ENCODE data around the gene PCDHGA3. TPM values are rescaled to one million over a fixed set of nuclear protein-coding genes. Genes with fewer than 3 reads are reported as not detected.

The PCDHGA3 gene
- 0.10 and 0.26 TPM in 2 replicates for polyA plus RNA-seq
- polyA minus RNA-seq, result 0.46 and 0.73 TPM in 2 replicates

DNA sequence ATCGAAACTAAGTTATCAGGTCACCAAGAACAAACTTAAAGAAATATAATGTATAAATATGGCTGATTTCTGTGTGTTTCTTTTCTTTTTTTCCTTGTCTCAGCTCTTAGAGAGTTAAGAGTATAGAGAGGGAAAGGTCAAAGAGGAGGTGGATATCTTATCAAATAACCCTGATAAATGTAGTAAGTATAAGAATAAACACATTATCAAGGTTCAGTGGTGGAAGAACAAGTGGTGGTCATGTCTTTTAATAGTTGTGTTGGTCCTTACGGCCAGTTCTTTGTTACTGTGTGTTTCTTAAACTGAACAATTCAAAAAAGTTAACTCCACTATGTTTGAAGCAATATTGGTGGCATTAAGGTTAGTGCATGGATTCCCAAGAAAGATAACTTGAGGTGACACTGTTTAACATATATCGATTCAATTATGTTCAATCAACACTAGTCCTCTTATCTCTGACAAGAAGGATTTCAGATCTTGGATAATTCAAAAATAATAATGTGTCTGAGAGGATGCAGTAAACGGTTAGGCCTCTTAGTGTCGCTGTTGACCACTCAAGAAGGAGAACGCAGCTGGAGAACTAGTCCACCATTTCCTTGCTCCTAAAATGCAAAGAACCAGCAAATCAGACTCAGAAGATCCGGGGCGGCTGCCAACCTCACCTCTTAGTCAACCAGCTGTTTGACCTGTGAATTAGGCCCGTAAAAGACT lies at the start of gene PCDHGA3:
TSS of gene PCDHGA3 (plus strand) at position 588 of the 711 bp plus-strand sequence. CDS start 205 bp downstream, outside the sequence.
- TF ChIP-seq, protein P1, sequence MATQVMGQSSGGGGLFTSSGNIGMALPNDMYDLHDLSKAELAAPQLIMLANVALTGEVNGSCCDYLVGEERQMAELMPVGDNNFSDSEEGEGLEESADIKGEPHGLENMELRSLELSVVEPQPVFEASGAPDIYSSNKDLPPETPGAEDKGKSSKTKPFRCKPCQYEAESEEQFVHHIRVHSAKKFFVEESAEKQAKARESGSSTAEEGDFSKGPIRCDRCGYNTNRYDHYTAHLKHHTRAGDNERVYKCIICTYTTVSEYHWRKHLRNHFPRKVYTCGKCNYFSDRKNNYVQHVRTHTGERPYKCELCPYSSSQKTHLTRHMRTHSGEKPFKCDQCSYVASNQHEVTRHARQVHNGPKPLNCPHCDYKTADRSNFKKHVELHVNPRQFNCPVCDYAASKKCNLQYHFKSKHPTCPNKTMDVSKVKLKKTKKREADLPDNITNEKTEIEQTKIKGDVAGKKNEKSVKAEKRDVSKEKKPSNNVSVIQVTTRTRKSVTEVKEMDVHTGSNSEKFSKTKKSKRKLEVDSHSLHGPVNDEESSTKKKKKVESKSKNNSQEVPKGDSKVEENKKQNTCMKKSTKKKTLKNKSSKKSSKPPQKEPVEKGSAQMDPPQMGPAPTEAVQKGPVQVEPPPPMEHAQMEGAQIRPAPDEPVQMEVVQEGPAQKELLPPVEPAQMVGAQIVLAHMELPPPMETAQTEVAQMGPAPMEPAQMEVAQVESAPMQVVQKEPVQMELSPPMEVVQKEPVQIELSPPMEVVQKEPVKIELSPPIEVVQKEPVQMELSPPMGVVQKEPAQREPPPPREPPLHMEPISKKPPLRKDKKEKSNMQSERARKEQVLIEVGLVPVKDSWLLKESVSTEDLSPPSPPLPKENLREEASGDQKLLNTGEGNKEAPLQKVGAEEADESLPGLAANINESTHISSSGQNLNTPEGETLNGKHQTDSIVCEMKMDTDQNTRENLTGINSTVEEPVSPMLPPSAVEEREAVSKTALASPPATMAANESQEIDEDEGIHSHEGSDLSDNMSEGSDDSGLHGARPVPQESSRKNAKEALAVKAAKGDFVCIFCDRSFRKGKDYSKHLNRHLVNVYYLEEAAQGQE (IDR thresholded peaks at IDR 0.05; ENCODE audit: borderline replicate concordance), result no peak
- no peak for TF ChIP-seq POLR2AphosphoS5 (IDR thresholded peaks at IDR 0.05)
- TF ChIP-seq EZH2 (IDR thresholded peaks at IDR 0.05; ENCODE audit: borderline replicate concordance, insufficient read depth, low read length, poor library complexity, severe bottlenecking), result no peak
- TF ChIP-seq TAF1 (IDR thresholded peaks at IDR 0.05; ENCODE audit: low read depth), result no peak
- no peak for TF ChIP-seq EP300 (conservative IDR thresholded peaks at IDR 0.05; ENCODE audit: poor library complexity, severe bottlenecking)
- TF ChIP-seq, protein P2, sequence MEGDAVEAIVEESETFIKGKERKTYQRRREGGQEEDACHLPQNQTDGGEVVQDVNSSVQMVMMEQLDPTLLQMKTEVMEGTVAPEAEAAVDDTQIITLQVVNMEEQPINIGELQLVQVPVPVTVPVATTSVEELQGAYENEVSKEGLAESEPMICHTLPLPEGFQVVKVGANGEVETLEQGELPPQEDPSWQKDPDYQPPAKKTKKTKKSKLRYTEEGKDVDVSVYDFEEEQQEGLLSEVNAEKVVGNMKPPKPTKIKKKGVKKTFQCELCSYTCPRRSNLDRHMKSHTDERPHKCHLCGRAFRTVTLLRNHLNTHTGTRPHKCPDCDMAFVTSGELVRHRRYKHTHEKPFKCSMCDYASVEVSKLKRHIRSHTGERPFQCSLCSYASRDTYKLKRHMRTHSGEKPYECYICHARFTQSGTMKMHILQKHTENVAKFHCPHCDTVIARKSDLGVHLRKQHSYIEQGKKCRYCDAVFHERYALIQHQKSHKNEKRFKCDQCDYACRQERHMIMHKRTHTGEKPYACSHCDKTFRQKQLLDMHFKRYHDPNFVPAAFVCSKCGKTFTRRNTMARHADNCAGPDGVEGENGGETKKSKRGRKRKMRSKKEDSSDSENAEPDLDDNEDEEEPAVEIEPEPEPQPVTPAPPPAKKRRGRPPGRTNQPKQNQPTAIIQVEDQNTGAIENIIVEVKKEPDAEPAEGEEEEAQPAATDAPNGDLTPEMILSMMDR (IDR thresholded peaks at IDR 0.05; ENCODE audit: poor library complexity, severe bottlenecking), result no peak
- no peak for TF ChIP-seq SMC3 (conservative IDR thresholded peaks at IDR 0.05; ENCODE audit: poor library complexity)
- no peak for TF ChIP-seq MXI1 (conservative IDR thresholded peaks at IDR 0.05; ENCODE audit: poor library complexity, severe bottlenecking)
- no peak for TF ChIP-seq RAD21 (conservative IDR thresholded peaks at IDR 0.05)
- H3F3A ChIP-seq (ENCODE audit: insufficient read depth, low read length, poor library complexity, severe bottlenecking), result no peaks in the 10 kb centered on the region
- no peaks in the 10 kb centered on the region for H4K20me1 ChIP-seq (ENCODE audit: insufficient read depth)
- H3K9me2 ChIP-seq (ENCODE audit: insufficient read depth, low read length), result no peaks in the 10 kb centered on the region
- no peak within 1 kb of the TSS for H2AFZ ChIP-seq (ENCODE audit: low read depth, low read length)
- no peak within 1 kb of the TSS for H3K4me3 ChIP-seq (ENCODE audit: low read length)
- H3K4me2 ChIP-seq (ENCODE audit: low read length), result no peak within 1 kb of the TSS
- H3K79me2 ChIP-seq (replicated peaks; ENCODE audit: insufficient read depth, low read length), result no peaks in the 10 kb centered on the region
- H3K36me3 ChIP-seq (ENCODE audit: insufficient read depth, low read length), result no peaks in the 10 kb centered on the region
- no peaks in the 10 kb centered on the region for H3K27me3 ChIP-seq (ENCODE audit: insufficient read depth, low read depth, low read length)
- peaks cover 10% of the 10 kb centered on the region for H3K9me3 ChIP-seq (ENCODE audit: low read length)
- H3K9ac ChIP-seq (ENCODE audit: low read length), result no peak within 1 kb of the TSS
- H3K27ac ChIP-seq (ENCODE audit: low read length), result no peak within 1 kb of the TSS

DNA sequence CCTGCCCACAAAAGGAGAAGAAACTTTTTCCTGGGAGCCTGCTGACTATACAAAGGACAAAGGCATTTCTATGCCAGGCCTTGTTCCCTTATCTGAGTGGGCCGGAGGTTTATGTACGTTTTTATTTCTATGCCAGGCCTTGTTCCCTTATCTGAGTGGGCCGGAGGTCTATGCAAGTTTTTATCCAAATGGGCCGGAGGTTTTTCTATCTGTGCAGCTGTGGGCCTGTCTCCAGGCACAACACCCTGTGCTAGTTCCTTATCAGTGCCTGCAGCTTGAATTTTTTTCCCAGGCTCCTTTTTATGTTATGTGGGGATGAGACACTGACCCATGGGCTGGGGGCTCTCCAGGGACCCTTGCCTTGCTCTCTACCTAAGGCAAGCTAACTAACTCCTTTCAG lies 45.3 kb upstream of the PCDHGA3 start:
- H3K79me2 ChIP-seq (replicated peaks; ENCODE audit: insufficient read depth, low read length), result no peaks in the 10 kb centered on the region
- no peaks in the 10 kb centered on the region for H3K36me3 ChIP-seq (ENCODE audit: insufficient read depth, low read length)
- no peak for TF ChIP-seq EZH2 (IDR thresholded peaks at IDR 0.05; ENCODE audit: borderline replicate concordance, insufficient read depth, low read length, poor library complexity, severe bottlenecking)
- H3K9me2 ChIP-seq (ENCODE audit: insufficient read depth, low read length), result no peaks in the 10 kb centered on the region
- H3K4me3 ChIP-seq (ENCODE audit: low read length), result no peak overlapping the region
- no peaks in the 10 kb centered on the region for H3K27me3 ChIP-seq (ENCODE audit: insufficient read depth, low read depth, low read length)
- H3K9ac ChIP-seq (ENCODE audit: low read length), result no peak overlapping the region
- no peak overlapping the region for H3K4me2 ChIP-seq (ENCODE audit: low read length)
- no peaks in the 10 kb centered on the region for H4K20me1 ChIP-seq (ENCODE audit: insufficient read depth)
- no peak overlapping the region for H3K27ac ChIP-seq (ENCODE audit: low read length)
- H2AFZ ChIP-seq (ENCODE audit: low read depth, low read length), result no peak overlapping the region
- H3F3A ChIP-seq (ENCODE audit: insufficient read depth, low read length, poor library complexity, severe bottlenecking), result no peaks in the 10 kb centered on the region
- H3K9me3 ChIP-seq (ENCODE audit: low read length), result no peaks in the 10 kb centered on the region
